GM11168 (cell line): Measurements from ENCODE around the gene CLEC16A.

Source experiments
- in situ Hi-C: fragments of 300-500 bp; cut with MboI; formaldehyde crosslinking; loops from one replicate; pipeline ENCODE4 v1.12.0; 2022; ENCODE audit warnings: low sequenced_read_pairs; ENCODE audit not compliant: unreplicated experiment

CLEC16A gene

DNA sequence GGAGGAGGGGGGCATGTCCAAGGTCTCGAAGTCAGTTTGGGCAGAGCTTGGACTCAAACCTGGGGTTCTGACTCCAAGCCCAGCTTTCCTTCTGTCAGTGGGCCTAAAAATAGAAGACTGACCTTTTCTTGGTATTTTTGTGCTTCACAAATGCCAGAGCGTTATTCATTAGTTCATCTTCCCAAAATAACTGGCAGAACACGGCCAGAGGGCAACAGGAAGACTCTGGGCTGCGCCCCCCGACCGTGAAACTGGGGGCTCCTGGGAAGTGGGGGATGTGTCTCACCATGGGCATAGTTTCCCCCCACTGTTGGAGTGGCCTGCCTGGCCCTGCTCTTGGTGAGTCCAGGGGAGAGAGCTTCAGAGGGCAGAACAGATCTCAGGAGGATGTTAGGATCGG lies 217.6 kb downstream of the CLEC16A start:
- in situ Hi-C loops, result no loop called here

DNA sequence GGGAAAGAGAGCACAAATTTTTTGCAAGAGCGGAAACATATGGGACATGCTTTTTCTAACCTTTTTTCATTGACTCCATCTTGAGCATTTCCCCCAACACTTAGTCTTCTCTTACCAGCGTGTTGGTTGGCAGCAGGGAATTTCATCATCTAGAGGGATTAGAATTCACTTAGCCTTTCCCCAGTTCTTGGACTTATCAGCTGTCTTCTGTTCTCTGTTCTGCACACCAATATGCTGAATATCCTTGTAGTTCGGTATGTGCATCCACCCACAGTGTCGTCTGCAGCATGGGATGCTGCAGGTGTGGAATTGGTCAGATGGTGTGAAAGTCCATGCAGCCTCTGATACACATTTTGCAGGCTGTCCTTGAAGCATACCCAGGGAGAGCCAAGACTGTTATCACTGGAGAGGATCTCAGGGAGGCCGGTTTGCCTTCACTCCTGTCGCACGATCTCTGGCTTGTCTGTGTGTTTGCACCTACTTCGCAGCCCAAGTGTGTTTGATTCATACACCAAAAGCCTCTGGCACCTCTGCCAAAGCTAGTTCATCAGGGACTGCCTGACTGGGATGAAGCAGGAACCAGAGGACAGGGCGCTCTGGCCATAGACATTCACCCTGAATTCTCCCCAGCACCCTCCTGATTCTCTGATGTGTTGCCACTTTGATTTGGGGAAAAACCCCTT lies 218.4 kb downstream of the CLEC16A start:
- in situ Hi-C loops, result no loop called here

DNA sequence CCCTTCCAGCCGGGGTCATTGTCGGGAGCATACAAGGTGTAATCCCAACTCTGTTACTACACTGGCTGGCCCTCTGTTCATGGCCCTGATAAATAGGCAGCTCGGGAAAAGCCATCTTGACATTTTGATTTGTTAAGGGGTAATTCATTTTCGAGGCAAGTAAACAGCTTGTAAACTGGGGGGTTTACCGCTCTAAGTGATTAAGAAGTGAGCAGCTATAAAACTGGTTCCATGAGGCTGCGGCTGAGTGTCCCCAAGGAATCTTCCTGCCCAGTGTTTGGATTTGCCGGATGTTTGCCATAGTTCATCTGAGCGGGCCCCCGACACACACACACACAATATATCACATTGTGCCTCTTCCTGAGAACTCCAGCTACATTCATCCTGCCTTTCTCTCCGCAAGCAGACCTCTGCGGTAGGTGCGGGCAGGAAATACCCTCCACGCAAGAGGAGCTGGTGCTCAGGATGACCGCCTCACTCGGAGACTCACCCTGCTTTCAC lies 219.4 kb downstream of the CLEC16A start:
- in situ Hi-C loops, result no loop called here

DNA sequence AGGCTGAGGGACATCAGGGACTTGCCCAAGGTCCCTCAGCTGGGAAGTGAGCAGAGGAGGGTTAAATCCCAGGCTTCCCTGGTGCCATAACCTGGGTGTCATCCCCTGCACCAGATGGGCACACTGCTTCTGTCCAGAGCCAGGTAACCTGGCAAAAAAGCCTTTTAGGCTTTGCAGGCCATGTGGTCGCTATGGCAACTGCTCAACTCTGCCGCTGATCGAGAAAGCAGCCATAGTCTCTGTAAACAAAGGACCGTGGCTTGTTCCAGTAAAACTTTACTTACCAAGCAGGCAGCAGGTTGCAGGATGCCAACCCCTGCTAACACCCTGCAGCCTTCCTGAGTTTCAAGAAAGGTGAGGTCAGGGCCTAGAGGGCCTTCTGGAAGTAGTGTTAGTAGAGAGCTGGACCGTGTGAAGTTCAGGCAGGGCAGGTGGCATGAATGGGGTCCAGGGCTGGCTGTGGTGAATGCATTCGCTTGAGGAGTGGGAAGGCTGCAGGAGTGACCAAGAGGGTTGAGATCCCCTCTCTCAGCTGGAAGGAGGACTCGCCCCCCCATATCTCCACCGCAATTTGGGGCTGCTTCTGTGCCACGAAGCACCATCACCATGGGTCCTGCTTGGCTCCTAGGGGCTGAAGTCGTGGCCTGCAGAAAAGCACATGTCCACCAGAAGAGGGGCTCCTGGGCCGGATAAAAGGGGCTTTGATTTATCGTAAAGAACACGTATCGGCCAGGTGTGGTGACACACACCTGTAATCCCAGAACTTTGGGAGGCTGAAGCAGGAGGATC lies 220.3 kb downstream of the CLEC16A start:
- in situ Hi-C loops, result no loop called here

DNA sequence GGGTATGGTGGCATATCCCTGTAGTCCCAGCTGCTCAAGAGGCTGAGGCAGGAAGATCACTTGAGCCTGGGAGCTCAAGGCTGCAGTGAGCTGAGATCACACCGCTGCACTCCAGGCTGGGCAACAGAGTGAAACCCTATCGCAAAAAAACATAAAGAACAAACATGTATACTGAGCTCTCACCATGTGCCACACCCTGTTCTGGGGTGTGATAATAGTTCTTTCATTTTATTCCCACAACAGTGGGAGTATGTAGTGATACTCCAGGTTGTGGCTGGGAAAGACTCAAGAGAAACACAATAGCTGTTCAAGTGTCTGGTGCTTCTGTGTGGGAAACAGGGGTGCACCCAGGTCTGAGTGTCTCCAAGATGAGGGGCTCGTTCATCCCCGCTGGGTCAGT lies 221.0 kb downstream of the CLEC16A start:
- in situ Hi-C loops, result no loop called here

DNA sequence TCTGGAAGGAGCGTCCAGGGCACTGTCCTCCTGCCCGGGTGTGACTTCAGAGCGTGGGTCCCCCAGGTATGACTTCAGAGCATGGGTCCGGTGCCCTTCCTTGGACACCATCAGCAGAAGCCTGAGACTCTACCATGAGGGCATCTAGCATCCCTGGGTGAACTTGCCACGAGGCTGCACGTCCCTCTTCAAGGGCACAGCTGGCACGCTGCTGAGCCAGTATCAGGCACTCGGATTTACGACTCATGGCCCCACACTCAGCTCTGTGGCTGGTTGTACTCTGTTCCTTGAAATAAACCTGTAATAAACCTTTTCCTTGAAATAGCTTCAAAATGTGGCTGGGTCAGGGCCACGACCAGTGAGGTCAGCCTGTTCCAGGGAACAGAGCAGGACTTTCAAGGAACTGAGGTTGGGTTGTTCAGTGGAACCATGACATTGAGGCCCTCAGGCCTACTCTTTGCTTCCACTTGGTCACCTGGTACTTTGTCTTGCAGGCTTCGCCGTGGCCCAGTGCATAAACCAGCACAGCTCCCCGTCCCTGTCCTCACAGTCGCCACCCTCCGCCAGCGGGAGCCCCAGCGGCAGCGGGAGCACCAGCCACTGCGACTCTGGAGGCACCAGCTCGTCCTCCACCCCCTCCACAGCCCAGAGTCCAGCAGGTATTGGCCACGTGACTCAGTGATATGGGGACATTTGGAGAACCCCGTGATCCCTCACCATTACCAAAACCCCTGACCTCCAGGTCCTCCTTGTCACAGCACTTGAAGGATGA lies 221.7 kb downstream of the CLEC16A start:
- in situ Hi-C loops, result no loop called here

DNA sequence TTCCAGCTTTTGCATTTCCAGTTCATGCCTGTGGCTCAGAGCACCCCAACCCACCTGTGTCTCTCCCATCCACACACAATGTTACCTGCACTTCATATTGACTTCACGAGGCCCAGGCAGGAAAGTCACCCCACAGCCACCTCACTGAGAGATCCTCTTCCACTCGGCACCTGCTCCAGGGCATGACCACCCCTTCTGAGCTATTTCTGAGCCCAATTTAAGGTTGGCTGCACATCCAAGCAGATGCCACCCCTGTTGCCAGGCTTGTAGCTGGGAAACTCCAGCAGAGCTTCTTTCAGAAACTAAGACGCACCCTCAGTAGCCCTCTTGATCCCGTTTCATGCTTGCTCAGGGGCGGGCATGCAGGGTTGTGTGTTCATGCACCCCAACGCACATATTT lies 223.2 kb downstream of the CLEC16A start:
- in situ Hi-C loops, result no loop called here

DNA sequence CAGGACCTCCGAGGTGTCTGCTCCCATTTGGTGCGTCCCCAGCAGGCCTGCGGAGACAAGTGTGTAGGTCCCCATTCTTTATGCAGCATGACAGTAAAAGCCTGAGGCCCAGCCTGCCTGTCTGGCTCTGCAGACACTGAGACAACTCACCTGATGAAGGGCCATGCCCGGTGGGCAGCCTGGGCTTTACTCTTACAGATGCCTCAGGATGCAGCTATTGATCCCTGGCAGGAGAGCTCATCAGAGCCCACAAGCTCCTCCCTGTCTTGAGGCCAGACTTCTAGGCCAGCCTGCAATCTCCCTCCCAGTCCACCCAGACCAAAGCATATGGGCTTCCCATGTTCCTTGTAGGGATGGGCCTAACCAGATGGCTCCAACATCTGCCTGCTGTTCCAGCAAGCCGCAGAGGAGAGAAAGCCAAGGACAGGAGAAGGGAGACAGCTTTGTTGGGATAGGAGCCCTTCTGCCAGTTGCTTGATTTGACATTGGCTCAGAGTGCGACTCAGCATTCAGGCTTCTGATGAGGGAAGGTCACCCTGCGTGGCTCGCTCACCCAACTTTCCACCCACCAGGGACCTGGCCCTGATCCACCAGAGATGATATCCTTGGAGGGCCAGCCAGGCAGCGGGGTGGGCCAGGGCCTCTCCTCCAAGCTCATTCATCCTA lies 224.2 kb downstream of the CLEC16A start:
- in situ Hi-C loops, result no loop called here

DNA sequence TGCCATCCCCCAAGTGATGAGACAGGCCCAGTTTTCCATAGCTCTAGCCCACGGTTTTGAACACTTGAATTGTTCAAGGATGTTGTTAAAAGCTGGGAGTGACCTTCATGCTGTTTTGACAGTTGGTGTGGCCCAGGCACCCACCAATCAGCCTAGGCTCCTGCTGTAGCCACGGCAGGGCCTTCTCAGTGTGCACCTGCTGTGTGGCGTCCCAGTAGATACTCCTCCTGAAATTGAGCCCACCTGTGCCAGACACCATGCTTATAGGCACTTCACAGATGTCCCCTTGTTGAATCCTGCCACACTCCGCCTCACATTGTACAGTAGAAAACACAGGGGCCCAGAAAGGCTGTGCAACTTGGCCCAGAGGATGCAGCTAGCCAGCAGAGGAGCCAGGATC lies 225.3 kb downstream of the CLEC16A start:
- in situ Hi-C loops, result no loop called here

DNA sequence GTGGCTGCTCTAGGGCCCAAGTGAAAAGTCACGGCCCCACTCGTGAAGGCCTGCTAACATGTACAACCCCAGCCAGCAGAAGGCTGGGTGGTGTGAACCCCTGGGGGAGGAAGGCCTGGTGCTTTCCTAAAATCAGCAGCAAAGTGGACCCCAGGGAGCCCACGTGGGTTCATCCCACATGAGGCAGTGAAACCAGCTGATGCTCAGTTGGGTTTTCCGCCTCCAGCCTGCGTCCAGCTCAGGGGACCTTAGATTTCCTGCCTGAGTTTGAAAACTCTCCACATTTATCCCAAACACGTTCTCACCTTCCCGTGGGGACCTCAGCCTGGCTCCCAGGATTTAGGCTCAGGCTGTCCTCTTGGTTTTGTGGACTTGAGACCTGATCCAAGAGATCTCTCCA lies 225.8 kb downstream of the CLEC16A start:
- in situ Hi-C loops, result no loop called here

DNA sequence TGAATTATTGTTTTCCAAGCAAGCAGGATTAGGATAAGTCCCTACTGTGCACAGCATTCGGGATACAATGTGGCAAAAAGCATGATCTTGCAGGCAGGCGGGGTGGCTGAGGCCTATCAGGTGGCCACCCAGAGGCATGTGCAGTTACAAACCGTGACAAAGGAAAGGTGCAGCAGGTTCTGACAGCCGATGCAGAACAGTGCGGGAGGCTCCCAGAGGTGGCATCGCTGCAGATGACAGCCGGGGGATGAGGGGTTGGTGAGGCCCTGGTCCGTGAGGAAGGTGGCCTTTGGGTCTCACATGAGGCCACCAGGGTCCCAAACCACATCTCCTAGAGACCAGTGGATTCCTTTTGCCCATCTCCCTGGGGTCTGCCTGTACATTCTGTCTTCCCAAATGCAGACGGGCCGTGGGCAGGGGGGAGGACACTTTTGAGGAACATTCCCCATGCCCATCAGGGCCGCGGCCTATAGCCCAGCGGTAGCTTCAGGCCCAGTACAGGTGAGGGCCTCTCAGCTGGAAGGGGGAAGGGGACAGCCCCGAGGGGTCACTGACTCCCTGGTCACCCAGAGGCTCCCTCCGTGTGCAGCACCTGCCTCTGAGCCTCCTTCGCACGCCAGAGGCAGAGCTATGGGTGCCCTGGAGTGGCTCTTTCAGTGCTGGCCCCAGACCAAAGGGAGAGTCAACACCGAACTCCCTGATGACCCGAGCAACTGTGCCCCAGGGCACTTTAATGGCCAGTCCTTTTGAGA lies 226.5 kb downstream of the CLEC16A start:
- in situ Hi-C loops, result no loop called here

DNA sequence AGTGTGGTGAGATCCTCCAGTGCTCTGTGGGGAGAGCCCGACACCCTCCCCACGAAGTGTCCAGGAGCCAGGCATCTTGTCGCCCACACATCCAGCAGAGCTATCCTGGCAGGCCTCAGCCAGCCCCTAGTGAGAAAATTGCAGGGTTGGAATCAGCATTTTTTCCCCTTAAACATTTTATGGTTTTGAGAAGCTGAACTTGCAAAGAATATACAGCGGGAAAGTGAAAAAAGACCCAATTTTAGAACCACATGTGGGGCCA lies 227.0 kb downstream of the CLEC16A start:
- in situ Hi-C loops, result no loop called here

DNA sequence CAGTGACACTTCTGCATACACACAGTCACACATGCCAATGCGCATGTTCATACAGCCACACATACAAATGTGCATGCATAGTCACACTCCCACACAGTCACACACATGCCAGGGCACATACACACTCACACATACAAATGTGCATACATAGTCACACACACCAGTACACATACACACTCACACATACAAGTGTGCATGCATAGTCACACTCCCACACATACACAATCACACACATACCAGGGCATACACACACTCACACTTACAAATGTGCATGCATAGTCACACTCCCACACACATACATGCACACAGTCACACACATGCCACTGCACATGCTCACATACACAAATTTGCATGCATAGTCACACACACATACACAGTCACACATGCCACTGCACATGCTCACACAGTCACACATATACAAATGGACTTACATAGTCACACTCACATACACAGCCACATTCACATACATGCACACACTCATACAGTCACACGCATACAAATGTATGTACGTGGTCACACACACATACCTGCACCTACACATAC lies 227.5 kb downstream of the CLEC16A start:
- in situ Hi-C loops, result no loop called here

DNA sequence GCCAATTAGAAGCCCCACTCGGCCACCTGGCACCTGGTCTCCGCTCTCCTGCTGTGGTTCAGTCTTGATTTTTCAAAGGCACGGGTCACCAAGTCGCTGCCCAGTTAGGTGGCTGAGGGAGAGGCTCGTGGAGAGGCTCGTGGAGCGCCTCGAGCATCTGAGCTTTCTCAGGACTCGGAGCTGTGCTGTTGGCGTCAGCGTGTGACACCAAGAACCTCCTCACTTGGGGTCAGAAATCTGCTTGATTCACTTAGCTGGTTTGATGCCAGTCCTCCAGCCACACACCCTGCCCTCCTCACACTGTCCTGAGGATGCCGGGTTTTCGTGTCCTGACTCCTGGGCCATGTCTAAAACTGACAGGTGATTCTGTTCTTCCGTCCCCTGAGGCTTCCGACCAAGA lies 229.1 kb downstream of the CLEC16A start:
- in situ Hi-C loops, result no loop called here

DNA sequence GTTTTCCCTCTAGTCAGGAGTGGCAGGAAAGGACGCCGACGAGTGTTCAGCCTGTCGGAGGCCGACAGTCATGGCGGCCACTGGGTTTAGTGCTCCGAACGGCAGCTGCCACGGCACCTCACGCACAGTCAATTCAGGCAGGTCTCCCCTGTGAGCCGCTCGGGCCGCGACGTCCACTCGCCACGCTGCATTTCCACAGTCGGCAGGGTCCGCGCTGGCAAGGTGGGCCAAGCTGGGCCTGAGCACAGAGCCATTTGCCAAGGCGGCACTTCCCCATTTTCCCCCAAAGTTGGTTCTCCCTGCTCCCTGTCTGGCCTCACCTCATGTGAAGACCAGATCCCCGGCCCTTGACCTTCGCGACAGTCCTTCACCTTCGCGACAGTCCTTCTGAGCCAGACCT lies 229.8 kb downstream of the CLEC16A start:
- in situ Hi-C loops, result no loop called here

DNA sequence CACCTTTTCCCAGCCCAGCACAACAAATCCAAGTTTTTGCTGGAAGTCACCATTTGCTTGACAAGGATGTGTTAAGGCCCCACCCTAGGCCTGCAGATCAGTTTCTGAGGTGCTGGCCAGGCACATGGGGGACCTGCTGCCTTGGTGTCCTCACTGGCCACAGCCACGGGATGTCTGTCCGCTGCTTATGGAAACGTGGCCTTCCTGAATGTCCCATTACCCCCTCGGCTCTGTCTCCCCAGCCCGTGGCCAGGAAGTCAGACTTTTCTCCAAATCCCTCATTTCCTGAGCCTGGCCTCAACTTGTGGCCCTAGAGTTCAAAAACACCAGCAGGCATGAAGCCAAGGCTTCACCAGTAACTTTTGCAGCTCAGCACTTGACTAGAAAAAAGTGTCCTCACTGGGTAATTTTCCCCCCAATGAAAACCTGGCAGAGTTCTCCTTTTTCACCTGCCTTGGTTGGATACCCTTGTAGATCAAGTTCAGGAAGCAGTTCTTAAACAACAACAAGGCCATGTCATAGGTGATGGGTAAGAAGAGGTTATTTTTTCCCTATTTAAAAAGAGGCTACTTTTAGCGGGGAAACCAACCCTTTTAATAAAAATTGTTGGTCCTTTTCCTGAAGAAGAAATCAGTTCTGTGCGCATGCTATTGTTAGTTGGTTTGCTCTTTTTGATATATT lies 230.9 kb downstream of the CLEC16A start:
- in situ Hi-C loops, result no loop called here

DNA sequence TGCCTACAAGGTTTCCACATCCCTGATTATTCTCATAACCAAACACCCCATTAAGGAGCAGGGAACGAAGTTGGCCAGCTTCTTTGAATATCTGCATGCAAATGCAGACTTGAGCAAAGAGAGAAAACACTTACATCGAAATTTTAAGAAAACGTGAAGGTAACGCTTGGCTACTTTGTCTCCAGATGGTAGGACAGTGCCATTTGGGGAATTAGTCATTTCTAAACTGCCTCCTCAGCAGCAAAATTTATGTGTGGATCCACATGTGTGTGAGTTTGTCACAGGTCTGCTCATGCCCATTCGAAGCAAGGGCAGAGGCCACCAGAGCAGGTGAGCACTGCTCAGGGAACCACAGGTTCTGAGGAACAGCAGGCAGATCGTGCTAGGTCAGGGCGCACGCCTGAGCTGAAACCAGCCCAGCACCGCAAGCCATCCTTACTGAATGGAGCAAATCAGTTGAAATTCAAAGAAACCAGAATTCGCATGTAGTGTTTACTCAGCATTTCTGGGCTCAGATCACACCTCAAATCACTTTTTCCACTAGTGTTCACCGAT lies 231.5 kb downstream of the CLEC16A start:
- in situ Hi-C loops, result no loop called here

DNA sequence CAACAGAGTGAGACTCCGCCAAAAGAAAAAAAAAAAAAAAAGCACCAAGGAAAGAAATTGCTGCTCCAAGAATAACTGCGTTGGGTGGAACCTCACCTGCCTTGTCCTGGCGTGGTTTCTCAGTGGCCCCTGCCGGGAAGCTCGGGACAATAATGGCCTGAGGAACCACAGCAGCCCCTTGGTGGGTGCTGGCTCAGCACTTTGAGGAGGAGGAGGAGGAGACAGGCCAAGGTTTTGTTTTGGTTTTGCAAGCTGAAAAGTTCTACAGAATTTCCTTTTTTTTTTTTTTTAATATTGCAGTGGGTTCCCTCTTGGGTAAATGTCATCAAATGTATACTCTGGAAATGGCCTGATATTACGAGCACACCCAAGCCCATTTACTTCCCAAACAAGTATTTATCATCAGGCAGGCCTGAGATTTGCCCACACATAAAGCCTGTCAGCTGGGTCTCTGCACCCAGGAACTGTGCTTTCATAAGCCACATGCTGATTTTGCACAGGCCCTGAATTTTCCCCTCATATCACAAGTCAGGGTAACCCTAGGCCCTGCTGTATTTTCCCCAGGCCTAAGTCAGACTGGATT lies 233.3 kb downstream of the CLEC16A start:
- in situ Hi-C loops, result no loop called here

DNA sequence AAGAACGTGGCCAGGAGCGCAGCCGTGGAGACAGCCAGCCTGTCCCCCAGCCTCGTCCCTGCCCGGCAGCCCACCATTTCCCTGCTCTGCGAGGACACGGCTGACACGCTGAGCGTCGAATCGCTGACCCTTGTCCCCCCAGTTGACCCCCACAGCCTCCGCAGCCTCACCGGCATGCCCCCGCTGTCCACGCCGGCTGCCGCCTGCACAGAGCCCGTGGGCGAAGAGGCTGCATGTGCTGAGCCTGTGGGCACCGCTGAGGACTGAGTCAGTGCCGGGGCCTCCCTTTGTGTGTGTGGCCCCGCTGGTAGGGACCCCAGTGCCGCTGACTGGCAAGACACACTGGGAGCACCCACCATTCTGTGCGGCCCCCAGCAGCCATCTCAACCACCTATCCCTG lies 234.1 kb downstream of the CLEC16A start:
- in situ Hi-C loops, result no loop called here
